ENCODE measurements around the gene TBC1D22A. TPM values are rescaled to one million over a fixed set of nuclear protein-coding genes. Genes with fewer than 3 reads are reported as not detected.

Gene TBC1D22A
- total and polyA plus RNA-seq, 9 donors, result 12.5 to 25.6 (median 18.5) TPM

GRCh38 chr22:46849101-46849500, 86.7 kb downstream of the TBC1D22A start:
- Histone ChIP-seq H3K36me3 (no peaks in the 10 kb centered on the region), H3K27me3 (no peaks in the 10 kb centered on the region), H3K4me3 (no peak overlapping the region), H3K27ac (no peak overlapping the region), H3K9me3 (no peaks in the 10 kb centered on the region), H3K4me1 (ENCODE audit: insufficient read depth) (peaks cover 2% of the 10 kb centered on the region)
- 93 to 96% (median 93%) methylated on average over 6 of the region's 6 CpGs for WGBS, 3 donors
- intact Hi-C loops (cut with DNase I), result no loop called here
- no peak for DNase-seq
- TF ChIP-seq POLR2A (IDR thresholded peaks at IDR 0.05), result no peak
- TF ChIP-seq CTCF (IDR thresholded peaks at IDR 0.05), result no peak
- no peak for TF ChIP-seq EP300 (IDR thresholded peaks at IDR 0.05)

- intact Hi-C loops (cut with DNase I), result loop anchor here in 1 of 4 donors (10.0 kb wide), 1 partner anchor 1645 kb away; no protein-coding TSS in a partner anchor
- no peak overlapping the region for H3K27ac ChIP-seq
- no peaks in the 10 kb centered on the region for H3K36me3 ChIP-seq
- TF ChIP-seq CTCF (IDR thresholded peaks at IDR 0.05), result no peak
- no peak for TF ChIP-seq EP300 (IDR thresholded peaks at IDR 0.05)
- no peak for TF ChIP-seq POLR2A (IDR thresholded peaks at IDR 0.05)
- H3K4me1 ChIP-seq (ENCODE audit: insufficient read depth), result peaks cover under 1% of the 10 kb centered on the region
- no peak for DNase-seq
- no peaks in the 10 kb centered on the region for H3K9me3 ChIP-seq
- no peak overlapping the region for H3K4me3 ChIP-seq
- WGBS, 3 donors, result 89 to 94% (median 93%) methylated on average over 6 of the region's 6 CpGs
- no peaks in the 10 kb centered on the region for H3K27me3 ChIP-seq
Measured at GRCh38 chr22:46849951-46850350, 87.5 kb downstream of the TBC1D22A start.

GRCh38 chr22:46851311-46851710, 88.9 kb downstream of the TBC1D22A start:
- H3K27ac ChIP-seq, result no peak overlapping the region
- intact Hi-C loops (cut with DNase I), result loop anchor here in 1 of 4 donors (10.0 kb wide), 1 partner anchor 1643 kb away; no protein-coding TSS in a partner anchor
- no peaks in the 10 kb centered on the region for H3K9me3 ChIP-seq
- TF ChIP-seq EP300 (IDR thresholded peaks at IDR 0.05), result no peak
- TF ChIP-seq CTCF (IDR thresholded peaks at IDR 0.05), result no peak
- no peak for TF ChIP-seq POLR2A (IDR thresholded peaks at IDR 0.05)
- 89 to 97% (median 92%) methylated on average over 9 of the region's 9 CpGs for WGBS, 3 donors
- no peak overlapping the region for H3K4me3 ChIP-seq
- H3K27me3 ChIP-seq, result no peaks in the 10 kb centered on the region
- DNase-seq, result no peak
- no peaks in the 10 kb centered on the region for H3K36me3 ChIP-seq
- no peaks in the 10 kb centered on the region for H3K4me1 ChIP-seq (ENCODE audit: insufficient read depth)

- TF ChIP-seq EP300 (IDR thresholded peaks at IDR 0.05) (no peak), POLR2A (IDR thresholded peaks at IDR 0.05) (no peak)
- no peak for DNase-seq
- H3K4me1 ChIP-seq (ENCODE audit: insufficient read depth), result no peaks in the 10 kb centered on the region
- no peak overlapping the region for H3K27ac ChIP-seq
- no peaks in the 10 kb centered on the region for H3K9me3 ChIP-seq
- H3K36me3 ChIP-seq, result no peaks in the 10 kb centered on the region
- H3K27me3 ChIP-seq, result no peaks in the 10 kb centered on the region
- no peak overlapping the region for H3K4me3 ChIP-seq
- 95 to 99% (median 96%) methylated on average over 9 of the region's 9 CpGs for WGBS, 3 donors
- intact Hi-C loops (cut with DNase I), result loop anchor here in 1 of 4 donors (10.0 kb wide), 1 partner anchor 1643 kb away; no protein-coding TSS in a partner anchor
Measured at GRCh38 chr22:46851941-46852340, 89.5 kb downstream of the TBC1D22A start.

- H3K4me3 ChIP-seq, result no peak overlapping the region
- DNase-seq, result no peak
- H3K27ac ChIP-seq, result no peak overlapping the region
- no peaks in the 10 kb centered on the region for H3K9me3 ChIP-seq
- no peaks in the 10 kb centered on the region for H3K27me3 ChIP-seq
- intact Hi-C loops (cut with DNase I), result loop anchor here in 1 of 4 donors (10.0 kb wide), 1 partner anchor 1642 kb away; no protein-coding TSS in a partner anchor
- TF ChIP-seq CTCF (IDR thresholded peaks at IDR 0.05) (no peak), EP300 (IDR thresholded peaks at IDR 0.05) (no peak), POLR2A (IDR thresholded peaks at IDR 0.05) (no peak)
- H3K36me3 ChIP-seq, result no peaks in the 10 kb centered on the region
- H3K4me1 ChIP-seq (ENCODE audit: insufficient read depth), result no peaks in the 10 kb centered on the region
- WGBS, 3 donors, result 97 to 98% (median 97%) methylated on average over 14 of the region's 14 CpGs
Measured at GRCh38 chr22:46852771-46853170, 90.3 kb downstream of the TBC1D22A start.

All from ovary (tissue), 9 donors.